Right atrium auricular region (tissue), 2 donors: ENCODE data around the gene SSBP1. TPM values are rescaled to one million over a fixed set of nuclear protein-coding genes. Genes with fewer than 3 reads are reported as not detected.

ENCODE experiments used
- DNase-seq: peaks from one replicate; pipeline ENCODE4 v3.0.0-alpha.2; 2019; ENCODE audit warnings: low spot score
- H3K27ac ChIP-seq, 2 donors: fragments of 200-600 bp; sonication (generic); 1 replicate in 1 of 2; 2 replicates in 1 of 2; pipeline ENCODE4 v1.5.1; 2016 to 2019
- H3K27me3 ChIP-seq, 2 donors: fragments of 200-600 bp; sonication (generic); one replicate each; pipeline versions ENCODE4 v1.5.1 to v1.6.0; 2017 to 2019
- H3K36me3 ChIP-seq: fragments of 200-600 bp; sonication (generic); one replicate; pipeline ENCODE4 v1.5.1; 2016
- H3K4me1 ChIP-seq, 2 donors: fragments of 200-600 bp; sonication (generic); one replicate each; pipeline versions ENCODE4 v1.5.1 to v1.6.0; 2017 to 2019
- H3K4me3 ChIP-seq, 2 donors: fragments of 200-600 bp; sonication (generic); 1 replicate in 1 of 2; 2 replicates in 1 of 2; pipeline ENCODE4 v1.5.1; 2017 to 2019; ENCODE audit warnings: mild to moderate bottlenecking in 1 of 2, moderate library complexity in 1 of 2
- H3K9me3 ChIP-seq, 2 donors: fragments of 200-600 bp; sonication (generic); one replicate each; pipeline ENCODE4 v1.5.1; 2019
- CTCF ChIP-seq, 2 donors: fragments of 200-600 bp; sonication (generic); IDR thresholded peaks; one replicate each; pipeline ENCODE4 v1.5.1; 2019; ENCODE audit warnings: antibody characterized with exemption in 2 of 2
- total RNA-seq, 2 donors: library from RNA; depleted of rRNA; stranded (reverse); fragments of >200 nt; gene quantifications; one replicate each; pipeline ENCODE4 v1.1.0, GENCODE V29; 2016

The SSBP1 gene
- total RNA-seq, 2 donors from 2014 or later: 102 to 119 TPM

DNA sequence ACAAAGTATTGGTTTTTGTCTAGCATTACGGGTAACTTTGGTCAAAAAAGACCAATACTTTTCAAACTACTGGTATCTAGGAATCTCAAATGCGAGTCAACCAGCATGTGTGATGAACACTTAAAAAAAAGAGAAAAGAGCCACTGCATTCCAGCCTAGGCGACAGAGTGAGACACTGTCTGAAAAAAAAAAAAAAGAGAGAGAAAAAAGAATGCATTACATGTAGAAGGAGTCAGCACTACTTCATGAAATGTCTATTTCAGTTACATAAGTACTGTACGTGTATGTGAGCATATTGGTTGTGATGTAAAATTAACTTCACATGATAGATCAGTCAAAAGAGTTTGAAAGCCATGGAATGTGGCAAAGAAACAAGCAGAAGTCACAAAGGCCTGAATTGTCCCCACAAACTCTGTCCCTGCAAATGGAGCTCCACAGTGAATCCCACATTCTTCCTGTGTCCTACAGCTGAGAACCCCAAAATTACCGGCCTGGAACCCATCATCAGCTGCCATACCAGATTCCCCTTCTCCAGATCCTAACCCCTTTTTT is 37.8 kb upstream of the SSBP1 start:
- H3K27ac ChIP-seq: peak overlapping the region; percentile 85 to 87
- H3K36me3 ChIP-seq: no peaks in the 10 kb centered on the region
- no peak for DNase-seq
- peaks cover 0 to 33% of the 10 kb centered on the region in 2 donors for H3K4me1 ChIP-seq
- H3K9me3 ChIP-seq: no peaks in the 10 kb centered on the region
- H3K27me3 ChIP-seq: no peaks in the 10 kb centered on the region
- no peak for TF ChIP-seq CTCF (IDR thresholded peaks at IDR 0.05)
- H3K4me3 ChIP-seq: peak overlapping the region in 1 of 2 donors; percentile 86

- H3K4me3 ChIP-seq: peak overlapping the region; percentile 75 to 86
- peak overlapping the region; percentile 85 to 87 for H3K27ac ChIP-seq
- no peak for TF ChIP-seq CTCF (IDR thresholded peaks at IDR 0.05)
- no peaks in the 10 kb centered on the region for H3K9me3 ChIP-seq
- H3K27me3 ChIP-seq: no peaks in the 10 kb centered on the region
- peaks cover 0 to 29% of the 10 kb centered on the region in 2 donors for H3K4me1 ChIP-seq
- DNase-seq: no peak
- no peaks in the 10 kb centered on the region for H3K36me3 ChIP-seq
Measured at GRCh38 chr7:141700848-141701371, 37.2 kb upstream of the SSBP1 start.

- peaks cover 0 to 24% of the 10 kb centered on the region in 2 donors for H3K4me1 ChIP-seq
- H3K27me3 ChIP-seq: no peaks in the 10 kb centered on the region
- H3K4me3 ChIP-seq: peak overlapping the region; percentile 75 to 86
- no peak for TF ChIP-seq CTCF (IDR thresholded peaks at IDR 0.05)
- DNase-seq: no peak
- H3K36me3 ChIP-seq: no peaks in the 10 kb centered on the region
- H3K9me3 ChIP-seq: no peaks in the 10 kb centered on the region
- H3K27ac ChIP-seq: peak overlapping the region; percentile 85 to 87
Measured at GRCh38 chr7:141701489-141702046, 36.6 kb upstream of the SSBP1 start.

DNA sequence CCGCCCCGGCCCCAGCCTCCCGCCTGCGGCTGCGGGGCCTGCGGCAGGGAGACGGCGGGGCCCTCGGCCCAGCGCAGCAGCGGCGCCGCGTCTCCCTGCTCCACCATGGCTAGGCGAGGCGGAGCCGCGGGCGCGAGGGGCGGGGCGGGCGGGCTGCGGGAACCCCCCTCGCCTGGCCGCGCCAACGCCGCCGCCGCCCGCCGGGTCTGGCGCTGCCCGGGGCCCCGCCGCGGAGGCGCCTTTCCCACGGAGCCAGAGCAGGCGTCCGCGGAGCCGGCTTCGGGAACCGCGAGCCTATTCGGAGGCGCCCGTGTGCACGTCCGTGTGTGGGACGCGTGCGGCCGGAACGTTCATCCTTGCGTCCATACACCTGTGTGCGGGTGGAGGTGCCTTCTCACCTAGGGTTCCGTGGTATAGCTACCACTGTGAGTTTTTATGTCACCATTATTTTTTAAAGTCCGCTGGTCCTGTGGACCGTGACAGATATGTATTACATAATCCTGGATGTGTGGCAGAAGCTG is 36.1 kb upstream of the SSBP1 start, which contains the start of gene DENND11:
DENND11 (minus strand) TSS at position 120 of the 521 bp plus-strand sequence; CDS start at position 107, 13 bp downstream.
- Histone ChIP-seq H3K4me1 (peaks cover 0 to 24% of the 10 kb centered on the region in 2 donors), H3K27me3 (no peaks in the 10 kb centered on the region), H3K4me3 (peak within 1 kb of the TSS; percentile 75 to 86), H3K36me3 (no peaks in the 10 kb centered on the region), H3K27ac (peak within 1 kb of the TSS; percentile 85 to 87), H3K9me3 (no peaks in the 10 kb centered on the region)
- DNase-seq: no peak
- TF ChIP-seq CTCF (IDR thresholded peaks at IDR 0.05): no peak

DNA sequence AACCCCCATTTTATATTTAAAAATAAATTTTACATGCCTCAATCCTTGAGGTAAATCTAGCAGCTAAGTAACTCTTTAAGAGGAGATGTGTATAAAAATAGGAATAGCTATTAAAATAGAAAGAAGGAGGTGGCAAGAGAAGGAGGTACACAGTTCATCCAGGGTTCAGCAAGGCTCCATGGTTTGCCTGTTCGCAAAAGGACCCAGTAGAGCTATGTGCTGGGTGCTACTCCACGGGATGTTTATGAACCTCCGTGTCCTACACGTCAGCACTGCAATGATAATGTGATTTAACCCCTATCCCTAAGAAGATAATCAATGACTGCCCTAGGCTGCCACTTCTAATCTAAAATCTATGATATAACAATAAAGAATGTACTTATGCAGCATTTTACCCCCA is 35.3 kb upstream of the SSBP1 start:
- Histone ChIP-seq H3K27me3 (no peaks in the 10 kb centered on the region), H3K4me1 (peaks cover 0 to 24% of the 10 kb centered on the region in 2 donors), H3K4me3 (peak overlapping the region in 1 of 2 donors; percentile 86), H3K9me3 (no peaks in the 10 kb centered on the region), H3K27ac (no peak overlapping the region), H3K36me3 (no peaks in the 10 kb centered on the region)
- no peak for DNase-seq
- TF ChIP-seq CTCF (IDR thresholded peaks at IDR 0.05): no peak
